Measurements from ENCODE around the gene RARB.

GRCh38 chr3:25478211-25478757, 50.2 kb downstream of the RARB start:
- TF ChIP-seq CTCF (IDR thresholded peaks at IDR 0.05) (no peak), POLR2A (IDR thresholded peaks at IDR 0.05) (no peak)
